Ovary (tissue), 3 donors: Measurements from ENCODE around the gene TNFRSF17.

ENCODE experiments used
- POLR2A ChIP-seq: fragments of 450-650 bp; IDR thresholded peaks from one replicate; pipeline ENCODE4 v1.6.1; 2017; ENCODE audit warnings: antibody characterized with exemption, mild to moderate bottlenecking, moderate library complexity
- TF ChIP-seq, protein P1 (sequence below), 3 donors: fragments of 450-650 bp in 2 of 3; fragments of 200-600 bp in 1 of 3; IDR thresholded peaks; one replicate each; pipeline versions ENCODE4 v1.5.1 to v1.8.0; 2016 to 2022; ENCODE audit warnings: antibody characterized with exemption in 3 of 3, mild to moderate bottlenecking in 1 of 3
- donor health status: DM: no; HTN: no; CAD: no.

DNA sequence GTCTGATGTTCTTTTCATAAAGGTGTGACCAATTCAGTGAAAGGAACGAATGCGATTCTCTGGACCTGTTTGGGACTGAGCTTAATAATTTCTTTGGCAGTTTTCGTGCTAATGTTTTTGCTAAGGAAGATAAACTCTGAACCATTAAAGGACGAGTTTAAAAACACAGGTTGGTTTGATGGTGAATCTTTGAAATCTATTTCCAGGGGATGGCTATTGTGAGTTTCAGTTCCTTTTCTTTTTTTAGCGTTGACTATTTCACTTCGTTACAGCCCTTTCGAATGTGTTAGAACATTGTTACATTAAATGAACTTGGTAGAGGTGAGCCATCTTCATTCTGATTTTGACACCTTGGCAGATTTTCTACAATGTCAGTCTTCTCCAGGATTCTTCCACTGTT, 1.2 kb downstream of the TNFRSF17 start:
- no peak for TF ChIP-seq POLR2A
- TF ChIP-seq, protein P1, sequence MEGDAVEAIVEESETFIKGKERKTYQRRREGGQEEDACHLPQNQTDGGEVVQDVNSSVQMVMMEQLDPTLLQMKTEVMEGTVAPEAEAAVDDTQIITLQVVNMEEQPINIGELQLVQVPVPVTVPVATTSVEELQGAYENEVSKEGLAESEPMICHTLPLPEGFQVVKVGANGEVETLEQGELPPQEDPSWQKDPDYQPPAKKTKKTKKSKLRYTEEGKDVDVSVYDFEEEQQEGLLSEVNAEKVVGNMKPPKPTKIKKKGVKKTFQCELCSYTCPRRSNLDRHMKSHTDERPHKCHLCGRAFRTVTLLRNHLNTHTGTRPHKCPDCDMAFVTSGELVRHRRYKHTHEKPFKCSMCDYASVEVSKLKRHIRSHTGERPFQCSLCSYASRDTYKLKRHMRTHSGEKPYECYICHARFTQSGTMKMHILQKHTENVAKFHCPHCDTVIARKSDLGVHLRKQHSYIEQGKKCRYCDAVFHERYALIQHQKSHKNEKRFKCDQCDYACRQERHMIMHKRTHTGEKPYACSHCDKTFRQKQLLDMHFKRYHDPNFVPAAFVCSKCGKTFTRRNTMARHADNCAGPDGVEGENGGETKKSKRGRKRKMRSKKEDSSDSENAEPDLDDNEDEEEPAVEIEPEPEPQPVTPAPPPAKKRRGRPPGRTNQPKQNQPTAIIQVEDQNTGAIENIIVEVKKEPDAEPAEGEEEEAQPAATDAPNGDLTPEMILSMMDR (IDR thresholded peaks at IDR 0.05): no peak
